HEK293 (cell line): ENCODE results near the gene HOXA10.

Experiments
- CTCF ChIA-PET: fragments of 350-600 bp; formaldehyde crosslinking; extraction: SDS; loops from one replicate; lab custom pipeline; 2021; ENCODE audit warnings: antibody characterized with exemption; lab: Yijun Ruan, JAX
- POLR2A ChIA-PET: fragments of 300-600 bp; formaldehyde crosslinking; extraction: SDS; loops from one replicate; lab custom pipeline; 2020; ENCODE audit warnings: antibody characterized with exemption, inconsistent platforms; lab: Yijun Ruan, JAX
- H3K27ac ChIP-seq: fragments of 200-500 bp; sonication (Bioruptor generic); 2 replicates; pipeline ENCODE4 v1.5.1; 2014; ENCODE audit warnings: low read depth, low read length, control low read depth, inconsistent platforms; ENCODE audit errors: extremely low read depth
- H3K36me3 ChIP-seq, 2 experiments: fragments of 200-500 bp in 1 of 2; sonication (Bioruptor generic) in 1 of 2; 1 replicate in 1 of 2; 2 replicates in 1 of 2; pipeline ENCODE4 v1.5.1; 2014 to 2017; ENCODE audit warnings: inconsistent platforms in 2 of 2, low read length in 2 of 2; ENCODE audit not compliant: control insufficient read depth in 2 of 2, insufficient read depth in 1 of 2
- H3K4me1 ChIP-seq: fragments of 200-500 bp; sonication (Bioruptor generic); 2 replicates; pipeline ENCODE4 v1.5.1; 2014; ENCODE audit warnings: mild to moderate bottlenecking, low read length, inconsistent platforms; ENCODE audit not compliant: control insufficient read depth, insufficient read depth
- H3K4me3 ChIP-seq: 2 replicates; pipeline ENCODE4 v1.5.1; 2011; ENCODE audit warnings: low read depth, mild to moderate bottlenecking, control low read depth, low read length, moderate library complexity
- H3K9me3 ChIP-seq: fragments of 200-500 bp; sonication (Bioruptor generic); 2 replicates; pipeline ENCODE4 v1.5.1; 2014; ENCODE audit warnings: low read depth, low read length, inconsistent platforms; ENCODE audit not compliant: control insufficient read depth, insufficient read depth
- GLIS1 ChIP-seq: fragments of 450-650 bp; formaldehyde crosslinking; IDR thresholded peaks from 2 replicates; pipeline ENCODE4 v1.5.1; 2016; ENCODE audit warnings: missing biosample characterization, missing genetic modification characterization
- PRDM10 ChIP-seq: fragments of 450-650 bp; formaldehyde crosslinking; IDR thresholded peaks from 2 replicates; pipeline ENCODE4 v1.5.1; 2016; ENCODE audit warnings: missing biosample characterization, missing genetic modification characterization
- ZBTB49 ChIP-seq: fragments of 450-650 bp; formaldehyde crosslinking; IDR thresholded peaks from 2 replicates; pipeline ENCODE4 v1.5.1; 2016; ENCODE audit warnings: missing biosample characterization, missing genetic modification characterization, low read depth
- ZNF133 ChIP-seq: fragments of 450-650 bp; formaldehyde crosslinking; IDR thresholded peaks from 2 replicates; pipeline ENCODE4 v1.5.1; 2016; ENCODE audit warnings: missing biosample characterization, missing genetic modification characterization
- ZNF148 ChIP-seq: fragments of 450-650 bp; formaldehyde crosslinking; IDR thresholded peaks from 2 replicates; pipeline ENCODE4 v1.5.0; 2017; ENCODE audit warnings: missing biosample characterization, missing genetic modification characterization, borderline replicate concordance
- ZNF350 ChIP-seq: fragments of 450-650 bp; formaldehyde crosslinking; IDR thresholded peaks from 2 replicates; pipeline ENCODE4 v1.5.0; 2017; ENCODE audit warnings: missing biosample characterization, mild to moderate bottlenecking, missing genetic modification characterization
- ZNF354C ChIP-seq: fragments of 450-650 bp; formaldehyde crosslinking; IDR thresholded peaks from 2 replicates; pipeline ENCODE4 v1.5.1; 2016; ENCODE audit warnings: missing biosample characterization, missing genetic modification characterization, low read depth, borderline replicate concordance
- ZNF362 ChIP-seq: fragments of 450-650 bp; formaldehyde crosslinking; IDR thresholded peaks from 2 replicates; pipeline ENCODE4 v1.5.1; 2016; ENCODE audit warnings: missing biosample characterization, missing genetic modification characterization
- ZNF555 ChIP-seq: fragments of 450-650 bp; formaldehyde crosslinking; conservative IDR thresholded peaks from 2 replicates; pipeline ENCODE4 v1.5.1; 2017; ENCODE audit warnings: missing biosample characterization, mild to moderate bottlenecking, missing genetic modification characterization, inconsistent platforms
- ZNF560 ChIP-seq: fragments of 450-650 bp; formaldehyde crosslinking; IDR thresholded peaks from 2 replicates; pipeline ENCODE4 v1.5.1; 2017; ENCODE audit warnings: missing biosample characterization, missing genetic modification characterization, borderline replicate concordance
- ZNF585B ChIP-seq: fragments of 450-650 bp; formaldehyde crosslinking; IDR thresholded peaks from 2 replicates; pipeline ENCODE4 v1.5.1; 2016; ENCODE audit warnings: missing biosample characterization, missing genetic modification characterization
- ZNF707 ChIP-seq: fragments of 450-650 bp; formaldehyde crosslinking; IDR thresholded peaks from 2 replicates; pipeline ENCODE4 v1.5.1; 2016; ENCODE audit warnings: missing biosample characterization, missing genetic modification characterization
- ZNF768 ChIP-seq: fragments of 450-650 bp; formaldehyde crosslinking; IDR thresholded peaks from 2 replicates; pipeline ENCODE4 v1.5.1; 2018; ENCODE audit warnings: missing biosample characterization, mild to moderate bottlenecking, missing genetic modification characterization

Gene HOXA10

GRCh38 chr7:27202862-27203134 is 28.7 kb upstream of the HOXA10 start:
- Histone ChIP-seq H3K36me3 (no peaks in the 10 kb centered on the region), H3K27ac (no peak overlapping the region), H3K4me1 (peaks cover 7% of the 10 kb centered on the region), H3K4me3 (no peak overlapping the region), H3K9me3 (no peaks in the 10 kb centered on the region)
- POLR2A ChIA-PET: no interaction called here
- TF ChIP-seq ZNF707 (tag by site-specific recombination) (no peak), ZNF555 (no peak), ZNF585B (no peak), ZNF560 (tag by site-specific recombination) (no peak), ZNF350 (tag by site-specific recombination) (no peak), ZNF354C (tag by site-specific recombination) (no peak), ZNF768 (tag by site-specific recombination) (no peak)
- CTCF ChIA-PET: interaction anchor here (0.6 kb wide), 1 partner anchor 251 kb away, joined by 3 read pairs; no protein-coding TSS in a partner anchor

GRCh38 chr7:27202018-27202861 is 28.1 kb upstream of the HOXA10 start:
- no peak overlapping the region for H3K4me3 ChIP-seq

More at GRCh38 chr7:27202018-27202861, 28.1 kb upstream of the HOXA10 start:
- ChIA-PET CTCF (interaction anchor here (0.6 kb wide), 2 partner anchors 41 to 251 kb away, joined by 3 read pairs; no protein-coding TSS in a partner anchor), POLR2A (no interaction called here)
- Histone ChIP-seq H3K27ac (no peak overlapping the region), H3K4me1 (peaks cover 7% of the 10 kb centered on the region), H3K36me3 (no peaks in the 10 kb centered on the region), H3K9me3 (no peaks in the 10 kb centered on the region)
- TF ChIP-seq ZNF133 (no peak), PRDM10 (tag by site-specific recombination) (no peak), ZNF148 (tag by site-specific recombination) (no peak), ZBTB49 (tag by site-specific recombination) (no peak), GLIS1 (tag by site-specific recombination) (no peak), ZNF362 (tag by site-specific recombination) (0 out of 2 replicates have a peak, but pooled peaks have one; percentile 56)
